RWPE1 (cell line): Measurements from ENCODE around the gene ZMYM4.
"Not testable (repeated sequence)": the region's sequence is repeated elsewhere in the genome, so short reads cannot be mapped to it uniquely, and the experiment has no call there.

ENCODE experiments used
- CTCF ChIA-PET: fragments of 350-600 bp; sonication (Branson Sonifier 250); formaldehyde crosslinking; extraction: SDS; loops from one replicate; lab custom pipeline; 2021; lab: Yijun Ruan, JAX
- POLR2A ChIA-PET: fragments of 400-600 bp; formaldehyde crosslinking; extraction: SDS; loops from one replicate; lab custom pipeline; 2020; ENCODE audit warnings: antibody characterized with exemption; ENCODE audit not compliant: low non-redundant PET; lab: Yijun Ruan, JAX
- DNase-seq: peaks from one replicate; pipeline ENCODE4 v3.0.0; 2012; ENCODE audit warnings: low spot score
- H3K27ac ChIP-seq: fragments of 450-650 bp; 2 replicates; pipeline ENCODE4 v1.5.1; 2017
- CTCF ChIP-seq: fragments of 450-650 bp; conservative IDR thresholded peaks from 2 replicates; pipeline ENCODE4 v1.5.1; 2017; ENCODE audit warnings: low read depth, mild to moderate bottlenecking

ZMYM4 gene

GRCh38 chr1:35229587-35230360 lies 38.7 kb upstream of the ZMYM4 start:
- DNase-seq: no peak
- ChIA-PET POLR2A (no interaction called here), CTCF (no interaction called here)
- no peak for TF ChIP-seq CTCF
- no peak overlapping the region for H3K27ac ChIP-seq

- no peak for DNase-seq
- H3K27ac ChIP-seq: no peak overlapping the region
- TF ChIP-seq CTCF: no peak
- POLR2A ChIA-PET: no interaction called here
- CTCF ChIA-PET: interaction anchor here (1.0 kb wide), 1 partner anchor 29 kb away, joined by 4 read pairs; no protein-coding TSS in a partner anchor
Measured at GRCh38 chr1:35231287-35231686, 37.2 kb upstream of the ZMYM4 start.

GRCh38 chr1:35236772-35237171 lies 31.7 kb upstream of the ZMYM4 start:
- H3K27ac ChIP-seq, POLR2A ChIA-PET, DNase-seq: not testable (repeated sequence)
- CTCF ChIA-PET: interaction anchor here (0.6 to 0.7 kb wide), 2 partner anchors 35 to 669 kb away, joined by 3 read pairs; no protein-coding TSS in a partner anchor

GRCh38 chr1:35243691-35244090 lies 24.8 kb upstream of the ZMYM4 start:
- H3K27ac ChIP-seq: no peak overlapping the region
- ChIA-PET CTCF (interaction anchor here (0.7 kb wide), 1 partner anchor 21 kb away, joined by 3 read pairs; no protein-coding TSS in a partner anchor), POLR2A (no interaction called here)
- no peak for DNase-seq
- no peak for TF ChIP-seq CTCF

- DNase-seq: no peak
- no peak for TF ChIP-seq CTCF
- H3K27ac ChIP-seq: no peak overlapping the region
- ChIA-PET POLR2A (no interaction called here), CTCF (interaction anchor here (0.5 kb wide), 1 partner anchor 461 kb away, joined by 4 read pairs; no protein-coding TSS in a partner anchor)
Measured at GRCh38 chr1:35247256-35247655, 21.3 kb upstream of the ZMYM4 start.

GRCh38 chr1:35253941-35254340 lies 14.6 kb upstream of the ZMYM4 start:
- H3K27ac ChIP-seq: no peak overlapping the region
- DNase-seq: no peak
- POLR2A ChIA-PET: no interaction called here
- CTCF ChIA-PET: no interaction called here
- no peak for TF ChIP-seq CTCF

- no peak overlapping the region for H3K27ac ChIP-seq
- CTCF ChIA-PET: no interaction called here
- DNase-seq: no peak
- TF ChIP-seq CTCF: no peak
- POLR2A ChIA-PET: no interaction called here
Measured at GRCh38 chr1:35255276-35255675, 13.2 kb upstream of the ZMYM4 start.
